Measurements from ENCODE around the gene NNT.

- no peak for TF ChIP-seq FOXP2 (optimal IDR thresholded peaks at IDR 0.05; ENCODE audit: borderline replicate concordance, extremely low read depth, extremely low read length, insufficient read depth)
- TF ChIP-seq SIN3A (IDR thresholded peaks at IDR 0.05; ENCODE audit: borderline replicate concordance, insufficient read depth, low read length): no peak
- TF ChIP-seq POLR2AphosphoS5 (IDR thresholded peaks at IDR 0.05; ENCODE audit: low read depth, low read length): no peak
These were observed 74.3 kb downstream of the NNT start for GRCh38 chr5:43677253-43677652.

Measured in PFSK-1 (cell line).